ENCODE data around the gene UBE3B.

DNA sequence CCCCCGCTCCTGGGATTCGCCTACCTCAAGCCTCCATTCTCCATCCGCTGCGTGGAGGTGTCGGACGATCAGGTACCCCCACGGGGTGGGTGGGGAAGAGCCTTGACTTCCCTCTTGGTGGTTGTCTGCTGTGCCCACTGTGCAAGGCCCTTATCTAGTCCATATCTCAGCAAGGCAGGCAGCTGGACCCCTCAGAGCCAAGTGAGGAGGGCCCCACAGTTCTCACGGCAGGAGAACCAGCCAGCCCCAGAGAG is 56.0 kb downstream of the UBE3B start:
- TF ChIP-seq, protein P1, sequence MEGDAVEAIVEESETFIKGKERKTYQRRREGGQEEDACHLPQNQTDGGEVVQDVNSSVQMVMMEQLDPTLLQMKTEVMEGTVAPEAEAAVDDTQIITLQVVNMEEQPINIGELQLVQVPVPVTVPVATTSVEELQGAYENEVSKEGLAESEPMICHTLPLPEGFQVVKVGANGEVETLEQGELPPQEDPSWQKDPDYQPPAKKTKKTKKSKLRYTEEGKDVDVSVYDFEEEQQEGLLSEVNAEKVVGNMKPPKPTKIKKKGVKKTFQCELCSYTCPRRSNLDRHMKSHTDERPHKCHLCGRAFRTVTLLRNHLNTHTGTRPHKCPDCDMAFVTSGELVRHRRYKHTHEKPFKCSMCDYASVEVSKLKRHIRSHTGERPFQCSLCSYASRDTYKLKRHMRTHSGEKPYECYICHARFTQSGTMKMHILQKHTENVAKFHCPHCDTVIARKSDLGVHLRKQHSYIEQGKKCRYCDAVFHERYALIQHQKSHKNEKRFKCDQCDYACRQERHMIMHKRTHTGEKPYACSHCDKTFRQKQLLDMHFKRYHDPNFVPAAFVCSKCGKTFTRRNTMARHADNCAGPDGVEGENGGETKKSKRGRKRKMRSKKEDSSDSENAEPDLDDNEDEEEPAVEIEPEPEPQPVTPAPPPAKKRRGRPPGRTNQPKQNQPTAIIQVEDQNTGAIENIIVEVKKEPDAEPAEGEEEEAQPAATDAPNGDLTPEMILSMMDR (IDR thresholded peaks at IDR 0.05; ENCODE audit: low read depth, low read length) = no peak
- no peak for TF ChIP-seq POLR2A (IDR thresholded peaks at IDR 0.05; ENCODE audit: extremely low read depth, insufficient read length)

All from NB4 (cell line).